SK-N-SH (cell line): ENCODE data around the gene MTX2. TPM values are rescaled to one million over a fixed set of nuclear protein-coding genes. Genes with fewer than 3 reads are reported as not detected.
A peak's percentile ranks its signal among the peaks of the same experiment; 100 is the strongest.

Experiments
- CTCF ChIA-PET: fragments of 300-600, 350-600 bp; formaldehyde crosslinking; extraction: SDS; loops from one replicate; lab custom pipeline; 2021; lab: Yijun Ruan, JAX
- POLR2A ChIA-PET: fragments of 350-600 bp; sonication (Branson Sonifier 250); formaldehyde crosslinking; extraction: SDS; loops from one replicate; lab custom pipeline; 2020; ENCODE audit warnings: antibody characterized with exemption, inconsistent platforms; lab: Yijun Ruan, JAX
- DNase-seq: peaks from one replicate; pipeline ENCODE4 v3.0.0; 2012
- H2AFZ ChIP-seq: fragments of 200-600 bp; sonication (generic); 2 replicates; pipeline ENCODE4 v1.8.1; 2016; ENCODE audit warnings: antibody characterized with exemption, mild to moderate bottlenecking, low read depth
- H3F3A ChIP-seq: fragments of 200-600 bp; sonication (generic); replicated peaks from 2 replicates; pipeline ENCODE3; 2016; ENCODE audit warnings: antibody characterized with exemption, mild to moderate bottlenecking; ENCODE audit not compliant: insufficient read depth
- H3K27ac ChIP-seq, 2 experiments: fragments of 200-500 bp in 1 of 2; fragments of 200-600 bp in 1 of 2; sonication (Bioruptor generic) in 1 of 2; sonication (generic), shearing (Covaris generic) in 1 of 2; 2 replicates each; pipeline versions ENCODE4 v1.5.1 to v1.6.1; 2014 to 2016; ENCODE audit warnings: low read depth in 2 of 2, inconsistent platforms in 1 of 2, low read length in 1 of 2, mild to moderate bottlenecking in 1 of 2, mixed read lengths in 1 of 2
- H3K27me3 ChIP-seq: fragments of 200-600 bp; sonication (generic), shearing (Covaris generic); 2 replicates; pipeline ENCODE4 v1.6.1; 2016; ENCODE audit warnings: mixed run types; ENCODE audit not compliant: insufficient read depth
- H3K36me3 ChIP-seq, 2 experiments: fragments of 200-500 bp in 1 of 2; fragments of 200-600 bp in 1 of 2; sonication (Bioruptor generic) in 1 of 2; sonication (generic) in 1 of 2; replicated peaks in 1 of 2; 2 replicates each; pipeline versions ENCODE3 to v1.5.1; 2014 to 2016; ENCODE audit warnings: low read length in 1 of 2, mild to moderate bottlenecking in 1 of 2; ENCODE audit not compliant: insufficient read depth in 2 of 2, control insufficient read depth in 1 of 2
- H3K4me1 ChIP-seq, 2 experiments: fragments of 200-500 bp in 1 of 2; fragments of 200-600 bp in 1 of 2; sonication (Bioruptor generic) in 1 of 2; sonication (generic), shearing (Covaris generic) in 1 of 2; 2 replicates each; pipeline versions ENCODE4 v1.5.1 to v1.6.1; 2014 to 2016; ENCODE audit warnings: low read depth in 1 of 2, low read length in 1 of 2, mixed run types in 1 of 2; ENCODE audit not compliant: insufficient read depth in 2 of 2, control insufficient read depth in 1 of 2
- H3K4me2 ChIP-seq: fragments of 200-600 bp; sonication (generic), shearing (Covaris generic); 2 replicates; pipeline ENCODE4 v1.6.1; 2017; ENCODE audit warnings: mixed run types
- H3K4me3 ChIP-seq, 2 experiments: fragments of 200-500 bp in 1 of 2; fragments of 200-600 bp in 1 of 2; sonication (Bioruptor generic) in 1 of 2; sonication (generic), shearing (Covaris generic) in 1 of 2; 2 replicates each; pipeline versions ENCODE4 v1.5.1 to v1.8.1; 2014 to 2016; ENCODE audit warnings: low read depth in 2 of 2, inconsistent platforms in 1 of 2, low read length in 1 of 2, mild to moderate bottlenecking in 1 of 2, mixed read lengths in 1 of 2, moderate library complexity in 1 of 2
- H3K79me2 ChIP-seq: fragments of 200-600 bp; sonication (generic); 2 replicates; pipeline ENCODE4 v1.8.1; 2017; ENCODE audit warnings: mild to moderate bottlenecking; ENCODE audit not compliant: insufficient read depth
- H3K9ac ChIP-seq: fragments of 200-600 bp; sonication (generic); 2 replicates; pipeline ENCODE4 v1.6.1; 2017; ENCODE audit warnings: mixed run types
- H3K9me2 ChIP-seq: fragments of 200-600 bp; sonication (generic); 2 replicates; pipeline ENCODE4 v1.6.1; 2017; ENCODE audit warnings: mixed run types
- H3K9me3 ChIP-seq: fragments of 200-600 bp; sonication (generic); 2 replicates; pipeline ENCODE4 v1.6.1; 2017; ENCODE audit warnings: mixed run types, mild to moderate bottlenecking, moderate library complexity
- H4K20me1 ChIP-seq: fragments of 200-600 bp; sonication (generic); 2 replicates; pipeline ENCODE4 v1.6.1; 2017; ENCODE audit warnings: mild to moderate bottlenecking, mixed run types; ENCODE audit not compliant: insufficient read depth
- CHD2 ChIP-seq: fragments of 150-350 bp; IDR thresholded peaks from 2 replicates; pipeline ENCODE4 v1.6.1; 2018; ENCODE audit warnings: low read length; ENCODE audit not compliant: partially characterized antibody
- FOSL2 ChIP-seq: IDR thresholded peaks from 2 replicates; pipeline ENCODE4 v1.4.0; 2012; ENCODE audit warnings: low read depth, mild to moderate bottlenecking, moderate library complexity, borderline replicate concordance
- FOXM1 ChIP-seq: IDR thresholded peaks from 2 replicates; pipeline ENCODE4 v1.4.0; 2012; ENCODE audit warnings: low read depth, mild to moderate bottlenecking
- GABPA ChIP-seq: IDR thresholded peaks from 2 replicates; pipeline ENCODE4 v1.4.0; 2012; ENCODE audit warnings: low read depth, mild to moderate bottlenecking
- IRF3 ChIP-seq: fragments of 150-350 bp; IDR thresholded peaks from 2 replicates; pipeline ENCODE4 v1.6.1; 2016; ENCODE audit warnings: mild to moderate bottlenecking, low read depth, low read length
- JUND ChIP-seq: IDR thresholded peaks from 2 replicates; pipeline ENCODE4 v1.4.0; 2012
- MAX ChIP-seq: IDR thresholded peaks from 2 replicates; pipeline ENCODE4 v1.4.0; 2012; ENCODE audit warnings: low read depth
- MEF2A ChIP-seq: IDR thresholded peaks from 2 replicates; pipeline ENCODE4 v1.4.0; 2012; ENCODE audit warnings: low read depth, borderline replicate concordance
- MXI1 ChIP-seq: IDR thresholded peaks from 2 replicates; pipeline ENCODE4 v1.6.1; 2012; ENCODE audit warnings: mild to moderate bottlenecking, low read depth, low read length, improper control_type of control experiment
- NRF1 ChIP-seq: IDR thresholded peaks from 2 replicates; pipeline ENCODE4 v1.6.1; 2012; ENCODE audit warnings: low read depth, mild to moderate bottlenecking, low read length
- PBX3 ChIP-seq: IDR thresholded peaks from 2 replicates; pipeline ENCODE4; 2012
- POLR2AphosphoS5 ChIP-seq: IDR thresholded peaks from 2 replicates; pipeline ENCODE4 v1.6.1; 2012; ENCODE audit warnings: low read depth, low read length
- RCOR1 ChIP-seq: fragments of 150-350 bp; IDR thresholded peaks from 2 replicates; pipeline ENCODE4 v1.6.1; 2017; ENCODE audit warnings: antibody characterized with exemption, low read length
- REST ChIP-seq: IDR thresholded peaks from 2 replicates; pipeline ENCODE4 v1.6.1; 2012; ENCODE audit warnings: mild to moderate bottlenecking, low read depth, low read length, moderate library complexity
- SIN3A ChIP-seq: IDR thresholded peaks from 2 replicates; pipeline ENCODE4 v1.6.1; 2012; ENCODE audit warnings: low read depth, mild to moderate bottlenecking, low read length, moderate library complexity, borderline replicate concordance
- SMC3 ChIP-seq: IDR thresholded peaks from 2 replicates; pipeline ENCODE4 v1.6.1; 2012; ENCODE audit warnings: low read depth, low read length, improper control_type of control experiment
- TAF1 ChIP-seq: IDR thresholded peaks from 2 replicates; pipeline ENCODE4 v1.6.1; 2012; ENCODE audit warnings: low read depth, mild to moderate bottlenecking, low read length, moderate library complexity, borderline replicate concordance
- TEAD4 ChIP-seq: IDR thresholded peaks from 2 replicates; pipeline ENCODE4 v1.4.0; 2012; ENCODE audit warnings: mild to moderate bottlenecking, borderline replicate concordance; ENCODE audit not compliant: insufficient read depth
- USF2 ChIP-seq: fragments of 150-350 bp; IDR thresholded peaks from 2 replicates; pipeline ENCODE4 v1.6.1; 2017; ENCODE audit warnings: antibody characterized with exemption, low read length, low read depth, borderline replicate concordance
- ZBTB33 ChIP-seq: IDR thresholded peaks from 2 replicates; pipeline ENCODE4 v1.4.0; 2012; ENCODE audit warnings: low read depth, borderline replicate concordance
- WGBS: methylation state at CpG from one replicate; pipeline ENCODE4 v1.1.6; 2017; ENCODE audit warnings: low lambda C conversion rate; 5-methylcytosine and 5-hydroxymethylcytosine counted together
- polyA plus RNA-seq, 3 experiments: library from polyadenylated mRNA; depleted of rRNA; stranded (reverse); fragments of >200 nt; gene quantifications; 2 replicates each; pipeline ENCODE4 v1.2.3, GENCODE V29; 2012

Gene MTX2
- polyA plus RNA-seq, 1 of the 3 experiments (the other 2 are of a cell fraction): 44.4 TPM

GRCh38 chr2:176261136-176261535 is 8.1 kb upstream of the MTX2 start:
- H3F3A ChIP-seq: no peaks in the 10 kb centered on the region
- H3K4me1 ChIP-seq: no peaks in the 10 kb centered on the region
- no peak overlapping the region for H3K27ac ChIP-seq
- H3K9me3 ChIP-seq: no peaks in the 10 kb centered on the region
- CTCF ChIA-PET: interaction anchor here (0.7 to 1.3 kb wide), 4 partner anchors 121 to 391 kb away, joined by 3 read pairs; no protein-coding TSS in a partner anchor
- no peak for DNase-seq
- 0 out of 2 replicates have a peak overlapping the region, but pooled peaks have one; percentile 41 for H2AFZ ChIP-seq
- no peaks in the 10 kb centered on the region for H3K79me2 ChIP-seq
- no peaks in the 10 kb centered on the region for H4K20me1 ChIP-seq
- H3K27me3 ChIP-seq: no peaks in the 10 kb centered on the region
- H3K9me2 ChIP-seq: no peaks in the 10 kb centered on the region
- H3K4me2 ChIP-seq: no peak overlapping the region
- POLR2A ChIA-PET: no interaction called here
- no peak overlapping the region for H3K4me3 ChIP-seq
- no peak overlapping the region for H3K9ac ChIP-seq
- no peaks in the 10 kb centered on the region for H3K36me3 ChIP-seq
- TF ChIP-seq RCOR1 (no peak), POLR2AphosphoS5 (no peak), NRF1 (no peak), MAX (no peak), MXI1 (no peak), PBX3 (no peak), SIN3A (no peak), TAF1 (no peak), GABPA (no peak), FOSL2 (no peak), REST (no peak), TEAD4 (no peak), JUND (no peak), FOXM1 (no peak)

GRCh38 chr2:176268976-176269318 is 295 bp upstream of the MTX2 start:
- WGBS: 23% methylated on average over 8 of the region's 10 CpGs
- TF ChIP-seq ZBTB33 (no peak), MEF2A (no peak), FOSL2 (no peak), TAF1 (no peak), JUND (no peak), USF2 (no peak), IRF3 (no peak), SMC3 (no peak), CHD2 (no peak)

More at GRCh38 chr2:176268976-176269318, 295 bp upstream of the MTX2 start:
- peaks cover 2 to 5% of the 10 kb centered on the region in 2 experiments for H3K36me3 ChIP-seq
- no peaks in the 10 kb centered on the region for H3K27me3 ChIP-seq
- CTCF ChIA-PET: interaction anchor here (1.0 to 2.3 kb wide), 5 partner anchors 28 to 369 kb away, joined by 3 to 11 read pairs (median 4); no protein-coding TSS in a partner anchor
- POLR2A ChIA-PET: interaction anchor here (0.6 to 1.4 kb wide), 7 partner anchors 43 to 365 kb away, joined by 3 to 4 read pairs (median 3); no protein-coding TSS in a partner anchor
- no peak for DNase-seq
- H3K27ac ChIP-seq: peak overlapping the region; percentile 82 to 96; a peak in 3 of 4 replicates
- H3K9ac ChIP-seq: peak overlapping the region; percentile 93
- peak overlapping the region; percentile 79 for H3K4me2 ChIP-seq
- H4K20me1 ChIP-seq: peaks cover 12% of the 10 kb centered on the region
- no peaks in the 10 kb centered on the region for H3K9me3 ChIP-seq
- peaks cover 0 to 5% of the 10 kb centered on the region in 2 experiments; a peak in 2 of 4 replicates for H3K4me1 ChIP-seq
- peak overlapping the region; percentile 82 for H2AFZ ChIP-seq
- no peaks in the 10 kb centered on the region for H3F3A ChIP-seq
- no peaks in the 10 kb centered on the region for H3K9me2 ChIP-seq
- H3K79me2 ChIP-seq: peaks cover 47% of the 10 kb centered on the region
- peak overlapping the region; percentile 81 to 82 for H3K4me3 ChIP-seq
